ENCODE results near the gene CDKN1C. TPM values are rescaled to one million over a fixed set of nuclear protein-coding genes. Genes with fewer than 3 reads are reported as not detected.
A peak's percentile ranks its signal among the peaks of the same experiment; 100 is the strongest.

CDKN1C gene
- total and polyA plus RNA-seq, 2 experiments from 2014 or later = 470 to 526 TPM

DNA sequence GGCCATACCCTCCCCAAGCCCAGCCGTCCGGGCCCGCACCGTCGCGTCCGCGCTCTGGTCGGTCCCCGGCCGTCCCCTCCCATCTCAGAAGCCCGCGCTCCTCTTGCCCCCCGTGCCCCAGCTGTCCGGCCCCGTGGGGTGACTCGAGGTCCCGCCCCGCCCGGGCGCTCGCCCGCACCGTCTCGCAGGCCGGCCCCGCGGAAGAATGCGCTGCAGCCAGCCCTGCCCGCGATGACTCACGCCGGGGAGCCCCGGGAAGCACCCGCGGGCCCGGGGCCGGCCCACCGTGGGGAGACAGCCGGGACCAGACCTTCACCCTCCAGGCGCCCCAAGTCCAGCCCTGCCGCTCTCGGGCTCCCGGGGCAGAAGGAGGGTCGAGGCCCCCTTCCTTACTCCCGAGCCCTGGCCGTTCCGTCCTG is 44.0 kb upstream of the CDKN1C start:
- Histone ChIP-seq H3K27ac (peak overlapping the region; percentile 94), H3K36me3 (replicated peaks; ENCODE audit: insufficient read depth, low read depth) (no peaks in the 10 kb centered on the region), H2AFZ (peak overlapping the region; percentile 18), H3K79me2 (no peaks in the 10 kb centered on the region), H3K27me3 (peaks cover 26% of the 10 kb centered on the region), H3K9me3 (ENCODE audit: low read depth) (no peaks in the 10 kb centered on the region), H3K4me1 (ENCODE audit: insufficient read depth) (peaks cover 16% of the 10 kb centered on the region), H3K9me2 (replicated peaks; ENCODE audit: insufficient read depth) (no peaks in the 10 kb centered on the region), H3K4me2 (peak overlapping the region; percentile 88), H3K4me3 (peak overlapping the region; percentile 2), H4K20me1 (ENCODE audit: insufficient read depth, poor library complexity, severe bottlenecking) (no peaks in the 10 kb centered on the region)
- DNase-seq (ENCODE audit: low spot score) = peak; percentile 87
- TF ChIP-seq, protein P1, sequence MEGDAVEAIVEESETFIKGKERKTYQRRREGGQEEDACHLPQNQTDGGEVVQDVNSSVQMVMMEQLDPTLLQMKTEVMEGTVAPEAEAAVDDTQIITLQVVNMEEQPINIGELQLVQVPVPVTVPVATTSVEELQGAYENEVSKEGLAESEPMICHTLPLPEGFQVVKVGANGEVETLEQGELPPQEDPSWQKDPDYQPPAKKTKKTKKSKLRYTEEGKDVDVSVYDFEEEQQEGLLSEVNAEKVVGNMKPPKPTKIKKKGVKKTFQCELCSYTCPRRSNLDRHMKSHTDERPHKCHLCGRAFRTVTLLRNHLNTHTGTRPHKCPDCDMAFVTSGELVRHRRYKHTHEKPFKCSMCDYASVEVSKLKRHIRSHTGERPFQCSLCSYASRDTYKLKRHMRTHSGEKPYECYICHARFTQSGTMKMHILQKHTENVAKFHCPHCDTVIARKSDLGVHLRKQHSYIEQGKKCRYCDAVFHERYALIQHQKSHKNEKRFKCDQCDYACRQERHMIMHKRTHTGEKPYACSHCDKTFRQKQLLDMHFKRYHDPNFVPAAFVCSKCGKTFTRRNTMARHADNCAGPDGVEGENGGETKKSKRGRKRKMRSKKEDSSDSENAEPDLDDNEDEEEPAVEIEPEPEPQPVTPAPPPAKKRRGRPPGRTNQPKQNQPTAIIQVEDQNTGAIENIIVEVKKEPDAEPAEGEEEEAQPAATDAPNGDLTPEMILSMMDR (IDR thresholded peaks at IDR 0.05; ENCODE audit: poor library complexity) = no peak
- TF ChIP-seq EZH2 (IDR thresholded peaks at IDR 0.05; ENCODE audit: borderline replicate concordance) (no peak), EZH2phosphoT487 (IDR thresholded peaks at IDR 0.05; ENCODE audit: low read depth, severe bottlenecking, unreplicated experiment) (no peak)
- WGBS (ENCODE audit: low lambda C conversion rate, missing lambda C conversion rate) = 9% methylated on average over 17 of the region's 48 CpGs

DNA sequence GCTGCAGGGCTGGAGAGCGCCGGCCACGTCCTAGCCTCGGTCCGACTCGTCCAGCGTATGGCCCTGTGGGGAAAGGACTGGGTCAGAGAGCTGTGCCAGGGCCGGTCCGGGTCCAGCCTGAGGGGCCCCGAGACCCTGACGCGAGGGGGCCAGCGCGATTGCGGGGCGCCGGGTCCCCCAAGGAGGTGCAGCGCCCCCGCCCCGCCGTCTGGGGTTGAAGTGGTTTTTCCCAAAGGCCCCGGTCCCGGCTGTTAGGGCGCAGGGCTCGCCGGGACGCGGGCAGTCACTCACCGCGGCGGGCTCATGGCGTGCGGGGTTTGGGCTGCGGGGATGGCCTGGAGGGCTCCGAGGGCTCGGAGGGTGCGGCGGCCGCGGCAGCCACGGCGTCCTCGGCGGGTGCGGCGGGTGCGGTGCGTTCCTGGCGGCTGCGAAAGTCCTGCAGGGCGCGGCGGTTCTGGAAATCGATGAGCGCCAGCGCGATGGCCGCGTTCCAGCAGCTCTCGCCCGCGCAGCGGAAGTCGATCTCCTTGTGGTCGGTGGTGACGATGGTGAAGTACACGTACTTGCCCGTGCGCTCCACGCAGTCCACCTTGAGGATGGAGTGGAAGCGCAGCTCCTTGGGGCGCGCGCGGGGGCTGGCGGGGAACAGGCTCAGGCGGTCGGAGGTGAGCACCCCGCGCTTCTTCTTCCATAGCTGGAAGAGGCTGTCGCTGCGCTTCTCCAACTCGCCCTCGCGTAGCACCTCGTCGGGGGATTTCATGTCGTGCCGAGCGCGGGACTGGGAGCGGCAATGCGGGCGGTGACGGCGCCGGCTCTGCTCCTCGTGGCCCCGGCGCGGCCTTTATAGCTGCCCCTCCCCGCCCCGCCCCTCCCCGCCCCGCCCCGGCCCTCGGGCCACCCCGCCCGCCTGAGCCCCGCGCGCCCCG is 43.3 kb upstream of the CDKN1C start, which contains the start of gene PHLDA2:
PHLDA2 (minus strand) TSS at position 816 of the 926 bp plus-strand sequence; CDS start at position 760, 56 bp downstream.
- peak within 1 kb of the TSS; percentile 94 for H3K27ac ChIP-seq
- 2% methylated on average over 40 of the region's 113 CpGs for whole genome bisulfite sequencing (ENCODE audit: low lambda C conversion rate, missing lambda C conversion rate)
- H3K36me3 ChIP-seq (replicated peaks; ENCODE audit: insufficient read depth, low read depth) = no peaks in the 10 kb centered on the region
- peak within 1 kb of the TSS; percentile 88 for H3K4me2 ChIP-seq
- no peaks in the 10 kb centered on the region for H4K20me1 ChIP-seq (ENCODE audit: insufficient read depth, poor library complexity, severe bottlenecking)
- H2AFZ ChIP-seq = peak within 1 kb of the TSS; percentile 35
- H3K9me3 ChIP-seq (ENCODE audit: low read depth) = no peaks in the 10 kb centered on the region
- TF ChIP-seq EZH2 (IDR thresholded peaks at IDR 0.05; ENCODE audit: borderline replicate concordance) (no peak), EZH2phosphoT487 (IDR thresholded peaks at IDR 0.05; ENCODE audit: low read depth, severe bottlenecking, unreplicated experiment) (peak; percentile 28)
- peaks cover 26% of the 10 kb centered on the region for H3K27me3 ChIP-seq
- H3K4me3 ChIP-seq = peak within 1 kb of the TSS; percentile 24
- no peaks in the 10 kb centered on the region for H3K9me2 ChIP-seq (replicated peaks; ENCODE audit: insufficient read depth)
- no peaks in the 10 kb centered on the region for H3K79me2 ChIP-seq
- DNase-seq (ENCODE audit: low spot score) = peak; percentile 77
- H3K4me1 ChIP-seq (ENCODE audit: insufficient read depth) = peaks cover 16% of the 10 kb centered on the region

DNA sequence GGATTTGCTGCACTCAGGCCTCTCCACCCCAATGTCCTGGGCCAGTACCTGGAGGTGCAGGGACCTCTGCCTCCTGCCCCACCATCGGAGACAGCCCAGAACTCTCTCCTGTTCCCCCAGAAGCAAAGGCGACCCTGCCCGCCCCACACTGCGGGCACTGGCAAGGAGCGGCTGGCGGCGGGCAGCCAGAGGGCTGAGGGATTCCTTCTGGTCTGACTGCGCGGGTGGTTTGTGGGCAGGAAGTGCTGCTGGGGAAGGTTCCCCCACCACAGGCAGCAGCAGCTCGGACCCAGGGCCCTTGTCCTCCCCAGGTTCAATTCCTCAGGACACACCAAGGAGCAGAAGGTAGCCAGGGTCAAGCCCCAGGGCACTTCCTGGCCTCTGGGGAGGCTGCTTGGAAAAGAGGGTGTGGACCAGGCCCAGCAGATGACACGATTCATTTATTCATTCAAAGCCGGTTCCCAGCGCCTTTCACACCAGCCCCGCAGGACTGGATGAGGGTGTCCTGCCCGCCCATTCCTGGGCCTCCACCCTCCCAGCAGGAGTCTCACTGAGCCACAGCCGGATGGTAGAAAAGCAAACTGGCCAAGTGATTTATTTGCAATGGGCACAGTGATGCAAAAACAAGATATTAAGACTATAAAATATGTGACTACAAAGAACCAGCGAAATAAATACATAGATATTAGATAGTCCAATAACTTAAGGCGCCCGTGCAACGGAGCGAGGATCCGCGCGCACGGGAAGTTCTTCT is 42.5 kb upstream of the CDKN1C start:
- Histone ChIP-seq H4K20me1 (ENCODE audit: insufficient read depth, poor library complexity, severe bottlenecking) (no peaks in the 10 kb centered on the region), H3K79me2 (no peaks in the 10 kb centered on the region), H2AFZ (no peak overlapping the region), H3K4me1 (ENCODE audit: insufficient read depth) (peaks cover 16% of the 10 kb centered on the region), H3K36me3 (replicated peaks; ENCODE audit: insufficient read depth, low read depth) (no peaks in the 10 kb centered on the region), H3K4me3 (peak overlapping the region; percentile 24), H3K9me3 (ENCODE audit: low read depth) (no peaks in the 10 kb centered on the region), H3K27me3 (peaks cover 26% of the 10 kb centered on the region), H3K27ac (no peak overlapping the region), H3K9me2 (replicated peaks; ENCODE audit: insufficient read depth) (no peaks in the 10 kb centered on the region), H3K4me2 (peak overlapping the region; percentile 88)
- TF ChIP-seq EZH2 (IDR thresholded peaks at IDR 0.05; ENCODE audit: borderline replicate concordance) (no peak), EZH2phosphoT487 (IDR thresholded peaks at IDR 0.05; ENCODE audit: low read depth, severe bottlenecking, unreplicated experiment) (no peak)
- TF ChIP-seq, protein P1 (IDR thresholded peaks at IDR 0.05; ENCODE audit: poor library complexity) = no peak
- 47% methylated on average over 25 of the region's 25 CpGs for WGBS (ENCODE audit: low lambda C conversion rate, missing lambda C conversion rate)
- DNase-seq (ENCODE audit: low spot score) = no peak

Data from hepatocyte (in vitro differentiated cells).